SIG-M5 treated with dmso at 0.1 percent for 504 hours (cell line): ENCODE measurements around the gene CNNM4.

Source experiments
- DNase-seq: peaks from one replicate; lab custom pipeline; 2025; ENCODE audit not compliant: unreplicated experiment; lab: John Stamatoyannopoulos, UW

Gene CNNM4

DNA sequence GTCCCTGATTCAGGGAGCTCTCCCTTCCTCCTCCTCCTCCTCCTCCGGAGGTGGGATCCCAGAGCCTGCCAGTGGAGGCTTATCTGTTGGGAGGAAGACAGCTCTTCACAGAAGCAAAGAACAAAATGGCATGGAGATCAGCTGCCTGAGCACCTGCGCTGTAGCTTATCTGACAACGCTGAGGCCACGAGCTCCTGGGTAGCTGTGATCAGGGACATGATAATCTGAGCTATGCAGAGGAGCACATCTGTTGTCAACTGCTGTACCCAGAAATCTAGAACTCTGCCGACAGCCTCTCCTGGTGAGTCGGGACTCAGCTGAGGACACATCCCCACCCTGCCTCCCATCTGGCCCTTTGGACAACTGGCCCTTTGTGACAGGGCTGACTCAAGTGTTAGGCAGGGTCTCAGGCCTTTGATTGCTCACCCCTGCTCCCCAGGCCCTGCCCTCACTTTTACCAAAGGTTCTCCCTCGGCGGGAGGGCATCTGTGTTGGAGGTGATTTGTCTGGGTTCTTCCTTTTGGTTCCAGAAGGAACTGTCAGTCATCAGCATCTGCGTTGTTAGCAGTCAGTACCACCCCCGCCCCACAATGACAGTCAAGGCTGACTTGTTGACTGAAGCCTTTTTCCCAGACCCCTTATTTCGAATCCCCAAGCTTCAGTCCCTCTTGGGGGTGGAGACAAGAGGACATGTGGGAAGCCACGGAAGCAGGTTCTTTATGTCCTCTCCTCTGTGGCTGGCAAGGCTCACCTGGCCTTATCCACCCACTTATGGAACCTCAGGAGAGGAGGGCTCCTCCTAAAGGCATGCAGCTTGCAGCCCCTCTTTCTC, 49.5 kb downstream of the CNNM4 start:
- no peak for DNase-seq

DNA sequence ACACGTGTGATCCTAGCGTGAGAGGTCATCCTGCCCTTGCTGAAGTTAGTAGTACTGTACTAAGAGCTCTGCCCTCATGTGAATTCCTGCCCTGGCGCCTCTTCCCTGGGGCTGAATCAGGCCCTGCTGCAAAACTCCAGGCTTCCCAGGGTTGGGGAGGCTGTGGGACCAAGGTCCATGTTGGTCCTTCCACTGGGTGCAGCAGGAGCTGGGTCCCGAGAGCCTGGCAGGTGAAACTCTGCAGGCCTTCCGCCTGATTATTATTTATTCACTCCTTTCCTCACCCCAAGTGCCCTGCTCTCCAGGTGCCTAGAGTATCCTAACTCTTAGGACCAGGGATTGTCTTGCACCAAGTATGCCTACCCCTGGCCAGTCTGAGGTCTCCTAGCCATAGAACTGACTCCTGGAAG, 50.1 kb downstream of the CNNM4 start:
- DNase-seq: no peak

DNA sequence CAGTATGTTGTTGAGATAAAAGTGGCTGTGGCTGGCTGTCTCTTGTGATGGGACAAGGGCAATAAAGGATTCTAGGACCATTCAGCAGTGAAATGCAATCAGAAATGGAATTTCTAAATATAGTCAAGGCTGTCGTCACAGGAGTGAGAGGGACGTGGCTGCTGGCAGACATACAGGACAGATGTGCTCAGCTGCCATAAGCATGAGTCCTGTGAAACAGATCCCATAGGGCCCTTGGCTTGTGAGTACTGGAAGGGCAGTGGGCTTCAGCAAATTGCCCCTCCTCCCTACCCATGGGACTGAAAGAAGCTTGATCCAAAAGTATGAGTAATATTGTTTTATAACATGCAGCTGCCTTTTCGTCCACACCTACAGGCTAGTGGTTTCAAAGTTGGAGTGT, 51.2 kb downstream of the CNNM4 start:
- DNase-seq: no peak

DNA sequence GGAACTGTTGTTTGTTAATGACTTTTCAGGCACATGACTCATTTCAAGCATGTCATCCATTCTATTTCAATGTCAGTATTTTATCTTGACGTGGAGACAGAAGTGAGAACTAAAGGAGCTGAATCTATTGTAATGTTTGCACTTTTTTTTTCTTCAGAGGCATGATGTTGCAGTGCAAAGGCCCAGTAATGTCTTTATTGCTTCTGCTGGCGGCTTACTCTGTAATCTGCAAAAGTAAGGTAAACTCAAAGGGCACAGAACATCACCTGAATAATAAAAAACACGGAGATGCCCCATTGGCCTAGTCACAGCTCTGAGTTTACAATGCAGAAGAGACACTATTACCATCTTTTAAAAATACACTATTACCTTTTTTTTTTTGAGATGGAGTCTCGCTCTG, 53.0 kb downstream of the CNNM4 start:
- no peak for DNase-seq

DNA sequence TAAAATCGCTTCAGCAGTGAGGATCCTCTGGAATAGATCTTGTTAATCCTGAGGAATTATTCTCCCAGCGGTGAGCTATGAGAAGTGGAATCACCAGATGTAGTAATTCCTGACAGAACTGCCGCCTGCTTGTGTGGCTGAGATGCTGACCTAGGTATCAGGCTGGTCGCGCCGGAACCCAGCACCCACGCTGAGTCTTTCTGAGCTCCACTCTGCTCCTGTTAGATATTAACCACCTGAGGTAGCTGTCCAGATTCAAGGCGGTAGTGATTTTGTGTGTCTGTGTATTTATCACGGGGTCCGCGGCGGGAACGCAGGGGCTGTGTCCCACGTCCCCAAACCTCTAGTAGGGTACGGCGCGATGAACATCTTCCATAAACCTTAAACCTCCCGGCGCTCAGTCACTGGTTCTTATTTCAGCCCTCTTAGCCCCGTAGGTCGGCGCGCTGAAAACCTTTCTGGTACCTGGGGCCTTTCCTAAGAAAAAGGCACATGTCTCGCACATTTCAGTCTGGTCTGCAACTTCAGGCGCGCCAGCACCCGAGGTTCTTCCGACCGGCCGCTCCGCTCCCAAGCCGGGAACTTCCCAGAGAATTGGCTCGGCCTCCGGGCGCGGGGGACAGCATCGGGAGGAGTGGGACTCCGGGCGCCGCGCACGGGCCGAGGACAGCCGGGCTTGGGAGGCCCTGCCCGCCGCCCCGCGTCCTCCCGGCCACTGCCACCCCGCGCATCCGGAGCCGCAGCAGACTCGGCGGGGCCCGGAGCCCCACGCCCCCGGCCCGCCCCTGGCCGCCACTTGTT, 54.8 kb downstream of the CNNM4 start:
- peak; percentile 35 for DNase-seq

DNA sequence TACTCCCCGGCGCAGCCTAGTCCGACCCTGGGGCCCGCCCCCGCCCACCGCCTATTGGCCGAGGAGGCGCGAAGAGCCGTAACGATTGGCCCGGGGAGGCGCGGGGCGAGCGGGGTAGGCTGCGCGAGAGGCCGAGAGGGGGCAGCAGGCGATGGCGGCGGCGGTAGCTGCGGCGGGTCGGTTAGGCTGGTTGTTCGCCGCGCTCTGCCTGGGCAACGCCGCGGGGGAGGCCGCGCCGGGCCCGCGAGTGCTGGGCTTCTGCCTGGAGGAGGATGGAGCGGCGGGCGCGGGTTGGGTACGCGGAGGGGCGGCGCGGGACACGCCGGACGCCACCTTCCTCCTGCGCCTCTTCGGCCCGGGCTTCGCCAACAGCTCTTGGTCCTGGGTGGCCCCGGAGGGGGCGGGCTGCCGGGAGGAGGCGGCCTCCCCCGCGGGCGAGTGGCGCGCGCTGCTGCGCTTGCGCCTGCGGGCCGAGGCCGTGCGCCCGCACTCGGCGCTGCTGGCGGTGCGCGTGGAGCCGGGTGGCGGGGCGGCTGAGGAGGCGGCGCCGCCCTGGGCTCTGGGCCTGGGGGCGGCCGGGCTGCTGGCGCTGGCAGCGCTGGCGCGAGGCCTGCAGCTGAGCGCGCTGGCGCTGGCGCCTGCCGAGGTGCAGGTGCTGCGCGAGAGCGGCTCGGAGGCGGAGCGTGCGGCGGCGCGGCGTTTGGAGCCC, 55.6 kb downstream of the CNNM4 start, which contains the start of gene CNNM3:
TSS of gene CNNM3 (plus strand) at position 142 of the 709 bp plus-strand sequence. CDS start at position 152, 10 bp downstream.
- DNase-seq: peak; percentile 93

DNA sequence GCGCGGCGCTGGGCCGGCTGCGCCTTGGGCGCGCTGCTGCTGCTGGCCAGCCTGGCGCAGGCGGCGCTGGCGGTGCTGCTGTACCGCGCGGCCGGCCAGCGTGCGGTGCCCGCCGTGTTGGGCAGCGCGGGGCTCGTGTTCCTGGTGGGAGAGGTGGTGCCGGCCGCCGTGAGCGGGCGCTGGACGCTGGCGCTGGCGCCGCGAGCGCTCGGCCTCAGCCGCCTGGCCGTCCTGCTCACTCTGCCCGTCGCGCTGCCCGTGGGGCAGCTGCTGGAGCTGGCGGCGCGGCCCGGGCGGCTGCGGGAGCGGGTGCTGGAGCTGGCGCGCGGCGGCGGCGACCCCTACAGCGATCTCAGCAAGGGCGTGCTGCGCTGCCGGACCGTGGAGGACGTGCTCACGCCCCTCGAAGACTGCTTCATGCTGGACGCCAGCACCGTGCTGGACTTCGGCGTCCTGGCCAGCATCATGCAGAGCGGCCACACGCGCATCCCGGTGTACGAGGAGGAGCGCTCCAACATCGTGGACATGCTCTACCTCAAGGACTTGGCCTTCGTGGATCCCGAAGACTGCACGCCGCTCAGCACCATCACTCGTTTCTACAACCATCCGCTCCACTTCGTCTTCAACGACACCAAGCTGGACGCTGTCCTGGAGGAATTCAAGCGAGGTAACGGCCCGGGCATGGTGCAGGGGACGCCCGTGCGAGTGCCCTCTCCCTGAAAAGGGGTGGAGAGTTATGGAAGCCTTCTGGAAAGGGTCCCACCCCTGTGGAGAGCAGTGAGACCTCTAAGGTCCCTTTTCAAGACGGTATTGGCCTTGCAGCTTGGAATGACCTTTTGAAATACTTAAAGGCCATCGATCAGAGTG, 56.4 kb downstream of the CNNM4 start:
- DNase-seq: peak; percentile 29

DNA sequence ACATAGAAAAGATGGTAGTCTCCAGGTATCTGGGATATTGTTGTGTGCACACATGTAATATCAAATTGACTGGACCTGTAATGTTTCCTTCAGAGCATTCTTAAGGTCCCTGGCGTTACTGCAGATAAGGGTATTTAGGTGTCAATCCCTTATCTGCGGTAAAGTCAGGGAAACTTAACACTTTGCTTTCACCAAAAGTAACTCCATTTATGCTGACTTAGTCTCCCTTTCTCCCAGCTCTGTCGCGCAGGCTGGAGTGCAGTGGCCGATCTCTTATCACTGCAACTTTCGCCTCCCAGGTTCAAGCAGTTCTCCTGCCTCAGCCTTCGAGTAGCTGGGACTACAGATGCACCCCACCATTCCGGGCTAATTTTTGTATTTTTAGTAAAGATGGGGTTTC, 57.2 kb downstream of the CNNM4 start:
- no peak for DNase-seq

DNA sequence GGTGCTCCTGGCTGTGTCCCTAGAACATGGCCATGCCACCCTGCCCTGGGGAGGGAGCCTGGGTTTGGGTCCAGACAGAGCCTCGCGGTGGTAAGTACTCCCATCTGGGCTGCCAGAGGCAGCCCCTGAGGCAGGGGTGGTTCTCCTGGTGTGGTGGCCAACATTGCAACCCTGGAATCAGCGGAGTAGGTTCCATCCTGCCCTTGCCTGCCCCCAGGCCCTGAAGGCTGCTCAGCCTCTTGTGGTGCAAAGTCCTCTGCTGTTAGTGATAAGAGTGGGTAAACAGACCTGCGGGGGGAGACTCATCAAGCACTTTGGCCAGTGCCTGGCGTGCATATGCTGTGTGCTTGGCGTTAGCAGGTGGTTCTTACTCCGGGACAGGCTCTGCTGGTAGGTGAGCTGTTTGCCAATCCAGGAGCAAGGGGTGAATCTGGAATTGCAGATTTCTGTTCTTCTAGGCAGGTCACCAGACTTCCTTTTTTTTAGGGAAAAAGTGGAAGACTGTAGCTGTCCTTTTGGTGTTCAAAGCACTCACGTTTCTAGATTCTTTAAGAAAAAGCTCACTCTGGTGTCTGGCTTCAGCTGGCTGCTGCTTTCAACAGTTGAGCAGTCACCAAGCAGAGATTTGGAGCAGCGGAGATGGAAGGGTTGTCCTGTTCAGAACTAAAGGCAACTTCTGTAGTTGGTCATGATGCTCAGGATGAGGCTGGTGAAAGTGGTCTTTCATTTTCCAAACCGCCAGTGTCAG, 58.6 kb downstream of the CNNM4 start:
- DNase-seq: no peak

DNA sequence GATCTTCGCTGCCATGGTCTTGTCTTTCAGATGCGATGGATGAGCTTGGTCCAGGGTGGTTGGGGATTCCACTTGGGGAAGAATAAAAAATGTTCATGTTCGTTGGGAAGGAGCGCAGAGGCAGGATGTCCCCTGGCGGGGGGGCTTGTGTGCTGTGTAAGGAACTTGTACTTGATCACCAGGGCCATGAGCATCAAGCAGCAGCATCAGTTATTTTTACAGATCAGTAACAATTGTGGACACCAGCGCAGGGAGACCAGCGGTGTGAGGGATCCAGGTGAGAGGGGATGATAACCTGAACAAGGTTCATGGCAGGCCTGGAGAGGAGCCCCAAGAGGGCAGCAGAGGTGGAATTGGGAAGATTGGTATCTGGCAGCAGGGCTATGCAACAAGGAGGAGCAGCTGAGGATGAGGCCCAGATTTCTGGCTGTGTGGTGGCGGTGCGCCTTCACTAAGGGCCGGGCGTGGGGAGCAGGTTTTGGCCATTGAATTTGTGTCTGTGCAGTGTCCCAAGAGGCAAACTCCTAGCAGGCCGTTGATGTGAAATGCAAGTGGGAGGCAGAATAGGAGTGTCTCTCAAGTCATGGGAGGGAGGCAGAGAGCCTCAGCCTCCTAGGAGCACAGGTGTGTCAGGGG, 59.3 kb downstream of the CNNM4 start:
- no peak for DNase-seq

DNA sequence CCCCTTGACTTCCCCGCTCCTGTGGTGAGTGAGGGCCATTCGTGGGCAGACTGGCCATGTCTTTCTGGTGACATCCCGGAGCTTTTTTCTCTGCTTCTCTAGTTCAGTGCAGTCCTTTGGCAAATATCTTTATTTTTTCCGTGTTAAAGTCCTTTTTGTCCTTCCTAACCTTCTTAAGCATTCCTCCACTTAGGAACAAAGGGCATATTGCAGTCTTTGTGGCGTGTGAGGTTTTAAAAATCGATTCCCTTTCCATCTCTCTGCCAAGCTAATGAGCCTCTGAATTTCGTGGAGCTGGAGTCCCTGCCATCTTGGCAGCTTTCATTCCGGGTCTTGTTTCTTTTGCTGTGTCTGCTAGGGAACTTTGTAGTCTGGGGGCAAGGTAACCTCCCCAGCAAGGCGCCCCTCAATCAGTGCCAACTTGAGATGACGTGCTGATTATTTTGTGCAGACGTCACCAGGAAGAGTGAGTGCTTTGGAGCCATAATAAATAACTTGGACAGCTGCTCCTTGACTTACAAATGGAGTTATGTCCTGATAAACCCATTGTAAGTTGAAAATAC, 60.5 kb downstream of the CNNM4 start:
- DNase-seq: no peak

DNA sequence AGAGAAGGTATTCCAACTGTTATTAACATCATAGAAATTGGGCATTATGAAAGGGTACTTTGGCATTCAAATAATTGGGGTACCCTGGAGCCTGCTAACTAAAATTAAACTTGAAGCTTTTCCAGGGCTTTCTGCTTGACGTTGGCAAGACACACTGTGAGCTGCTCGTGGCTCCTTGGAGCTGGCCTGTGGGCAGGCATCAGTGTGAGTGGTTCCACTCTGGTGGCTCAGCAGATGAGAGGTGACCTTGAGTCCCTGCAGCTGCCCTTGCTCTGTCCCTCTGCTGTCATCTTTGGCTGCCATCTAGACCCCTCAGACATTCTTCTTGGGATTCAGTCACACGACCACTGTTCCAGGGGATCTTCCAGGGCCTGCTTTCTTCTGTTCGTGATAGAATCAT, 62.1 kb downstream of the CNNM4 start:
- no peak for DNase-seq

DNA sequence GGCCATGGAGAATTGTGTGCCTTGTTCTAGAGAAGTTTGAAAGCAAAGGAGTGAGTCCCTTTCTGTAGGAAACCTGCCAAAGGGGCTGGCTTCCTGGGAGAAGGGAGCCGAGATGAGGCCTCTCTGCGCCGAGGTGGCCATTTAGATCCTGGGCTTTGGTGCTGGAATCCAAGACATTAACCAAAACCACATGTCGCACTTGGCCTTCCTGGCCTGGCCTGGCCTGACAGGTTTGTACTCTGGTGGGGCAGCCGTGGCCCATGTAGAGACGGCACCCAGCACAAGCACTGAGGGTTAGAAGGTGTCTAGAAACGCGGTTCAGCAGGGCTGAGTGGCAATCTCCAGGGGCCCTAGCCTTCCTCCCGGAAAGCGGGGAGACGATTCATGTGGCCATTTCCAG, 62.5 kb downstream of the CNNM4 start:
- DNase-seq: no peak

DNA sequence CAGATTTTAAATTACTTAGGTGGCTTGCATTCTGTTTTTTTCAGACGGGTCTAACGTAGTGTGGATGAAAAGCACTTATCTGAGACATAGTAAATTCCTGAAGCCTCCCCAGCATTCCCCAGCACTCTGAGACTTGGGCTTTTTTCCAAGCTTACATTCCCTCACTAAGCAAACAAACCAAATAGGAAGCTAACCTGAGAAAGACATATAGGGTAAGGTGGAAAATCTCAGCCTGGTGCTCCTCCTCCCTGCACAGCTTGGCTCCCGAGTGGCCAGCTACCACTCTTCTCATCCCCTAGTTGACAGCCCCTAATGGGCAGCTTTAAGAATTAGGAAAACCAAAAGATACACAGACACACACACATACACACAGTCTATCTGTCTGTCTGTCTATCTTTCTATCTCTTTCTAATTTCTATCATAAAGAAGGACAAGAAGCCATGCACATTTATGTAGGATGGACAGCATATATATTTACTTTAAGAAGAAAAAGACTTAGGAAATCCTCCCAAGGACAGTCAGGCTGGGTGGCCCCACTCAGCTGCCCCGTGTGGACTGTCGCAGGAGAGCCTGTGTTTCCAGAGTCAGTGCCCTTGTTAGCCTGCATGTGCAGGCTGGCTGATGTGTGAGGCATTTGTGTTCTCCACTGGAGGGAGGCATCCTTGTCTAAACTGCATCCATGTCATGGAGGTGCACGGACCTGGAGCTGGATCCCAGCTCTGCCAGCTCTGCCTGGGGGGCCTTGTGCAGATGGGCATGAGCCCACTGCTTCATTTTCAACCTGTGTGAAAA, 63.6 kb downstream of the CNNM4 start:
- DNase-seq: no peak

DNA sequence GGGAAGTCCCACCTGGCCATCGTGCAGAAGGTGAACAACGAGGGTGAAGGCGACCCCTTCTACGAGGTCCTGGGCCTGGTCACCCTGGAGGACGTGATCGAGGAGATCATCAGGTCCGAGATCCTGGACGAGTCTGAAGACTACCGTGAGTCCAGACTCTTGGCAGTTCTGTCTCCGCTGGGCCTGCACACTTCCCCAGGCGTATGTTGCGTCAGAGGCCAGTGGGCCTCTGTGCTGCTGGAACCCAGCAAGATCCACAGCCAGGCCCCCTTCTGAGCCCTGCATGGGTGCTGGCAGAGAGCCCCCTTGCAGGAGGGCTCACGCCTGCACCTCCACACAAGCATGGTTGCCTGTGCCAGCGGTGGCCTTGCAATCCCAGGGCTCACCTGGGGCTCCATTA, 64.4 kb downstream of the CNNM4 start:
- DNase-seq: no peak

DNA sequence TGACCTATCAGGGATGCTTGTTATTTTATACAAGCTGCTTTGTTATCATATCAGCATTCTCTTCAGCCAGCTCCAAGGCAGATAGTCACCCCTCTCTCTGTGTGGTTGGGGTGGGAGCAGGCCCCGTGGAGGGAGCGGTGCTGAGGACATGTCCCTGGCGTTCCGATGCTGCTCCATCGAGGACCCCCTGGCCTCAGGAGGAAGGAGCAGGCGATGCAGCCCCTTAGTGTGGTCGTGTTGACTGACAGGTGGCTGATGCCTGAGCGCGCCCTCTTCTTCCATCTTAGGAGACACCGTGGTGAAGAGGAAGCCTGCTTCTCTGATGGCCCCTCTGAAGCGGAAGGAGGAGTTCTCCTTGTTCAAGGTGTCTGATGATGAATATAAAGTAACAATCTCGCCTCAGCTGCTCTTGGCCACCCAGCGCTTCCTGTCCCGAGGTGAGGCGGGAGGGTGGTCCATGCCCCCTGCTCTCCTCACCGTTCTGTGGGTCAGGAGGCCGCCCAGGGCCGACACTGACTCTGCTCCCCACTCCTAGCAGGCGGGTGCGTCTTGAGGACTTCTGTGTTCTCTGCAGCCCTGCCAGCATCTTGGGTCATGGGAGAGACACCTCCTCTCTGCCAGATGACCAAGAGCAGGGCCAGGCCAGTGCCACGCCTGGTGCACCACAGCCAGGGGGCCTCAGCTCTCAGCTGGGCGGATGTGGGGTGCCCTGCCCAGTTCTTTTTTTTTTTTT, 66.0 kb downstream of the CNNM4 start:
- no peak for DNase-seq

DNA sequence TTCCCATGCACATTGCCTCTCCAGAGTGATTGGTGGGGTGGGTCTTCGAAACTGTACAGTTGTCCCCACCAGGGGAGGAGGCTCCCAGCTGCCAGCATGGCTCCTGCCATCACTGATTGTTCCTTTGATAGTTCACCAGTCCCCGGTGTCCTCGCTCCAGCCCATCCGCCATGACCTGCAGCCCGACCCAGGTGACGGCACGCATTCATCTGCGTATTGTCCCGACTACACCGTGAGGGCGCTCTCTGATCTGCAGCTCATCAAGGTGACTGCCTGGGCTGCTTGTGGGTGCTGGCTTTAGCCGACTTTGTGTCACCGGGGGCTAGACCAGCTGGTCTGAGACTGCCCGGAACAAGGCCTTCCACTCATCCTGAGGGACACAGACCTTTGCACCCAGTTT, 67.7 kb downstream of the CNNM4 start:
- DNase-seq: no peak

DNA sequence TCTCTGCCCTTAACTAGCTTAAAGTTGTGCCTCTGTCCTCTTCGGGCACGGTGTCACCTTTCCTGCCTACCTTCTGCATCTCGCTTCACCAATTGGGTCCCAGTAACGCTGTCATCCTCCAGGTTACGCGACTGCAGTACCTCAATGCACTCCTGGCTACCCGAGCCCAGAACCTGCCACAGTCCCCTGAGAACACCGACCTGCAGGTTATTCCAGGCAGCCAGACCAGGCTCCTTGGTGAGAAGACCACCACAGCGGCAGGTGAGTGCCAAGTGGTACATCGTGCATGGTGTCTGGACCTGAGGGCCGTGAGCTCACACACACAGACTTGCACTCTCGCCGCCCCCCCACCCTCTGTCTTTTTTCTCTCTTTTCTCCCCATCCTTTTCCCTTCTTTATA, 68.2 kb downstream of the CNNM4 start:
- no peak for DNase-seq
